HepG2 (cell line): ENCODE data around the gene ANXA6. TPM values are rescaled to one million over a fixed set of nuclear protein-coding genes. Genes with fewer than 3 reads are reported as not detected.

ENCODE experiments used
- FOXC1 ChIP-seq: sonication (generic); formaldehyde crosslinking; IDR thresholded peaks from 2 replicates; pipeline ENCODE4 v1.8.0; 2022; ENCODE audit warnings: mild to moderate bottlenecking, missing genetic modification reagents, borderline replicate concordance
- HDAC2 ChIP-seq: sonication (generic); formaldehyde crosslinking; IDR thresholded peaks from 2 replicates; pipeline ENCODE4 v1.4.0; 2020; ENCODE audit warnings: missing genetic modification reagents
- MXD4 ChIP-seq: IDR thresholded peaks from 2 replicates; pipeline ENCODE4 v1.6.1; 2016; ENCODE audit warnings: mild to moderate bottlenecking, missing biosample characterization, missing genetic modification reagents
- REPIN1 ChIP-seq: sonication (generic); formaldehyde crosslinking; IDR thresholded peaks from 2 replicates; pipeline ENCODE4 v1.8.0; 2022; ENCODE audit warnings: missing genetic modification reagents, low read depth, mild to moderate bottlenecking, borderline replicate concordance
- SAFB2 ChIP-seq: sonication (generic); formaldehyde crosslinking; IDR thresholded peaks from 2 replicates; pipeline ENCODE4 v1.5.1; 2020; ENCODE audit warnings: missing genetic modification reagents, low read depth, mild to moderate bottlenecking, borderline replicate concordance
- SIX4 ChIP-seq: sonication (generic); formaldehyde crosslinking; IDR thresholded peaks from 2 replicates; pipeline ENCODE4 v1.4.0; 2020; ENCODE audit warnings: missing genetic modification reagents
- SRSF4 ChIP-seq: fragments of 200-400 bp; formaldehyde crosslinking; IDR thresholded peaks from one replicate; pipeline ENCODE4 v1.6.1; 2018; ENCODE audit warnings: mild to moderate bottlenecking, low read depth, low read length, moderate library complexity; ENCODE audit not compliant: poor library complexity, severe bottlenecking
- SRY ChIP-seq: sonication (generic); formaldehyde crosslinking; IDR thresholded peaks from 2 replicates; pipeline ENCODE4 v1.8.0; 2022; ENCODE audit warnings: mild to moderate bottlenecking, missing genetic modification reagents
- STAG1 ChIP-seq: sonication (generic); formaldehyde crosslinking; IDR thresholded peaks from 2 replicates; pipeline ENCODE4 v1.4.0; 2020; ENCODE audit warnings: missing genetic modification reagents
- ZMAT3 ChIP-seq: sonication (generic); formaldehyde crosslinking; conservative IDR thresholded peaks from 2 replicates; pipeline ENCODE4 v1.7.0; 2021; ENCODE audit warnings: missing genetic modification reagents
- ZNF547 ChIP-seq: sonication (generic); formaldehyde crosslinking; IDR thresholded peaks from 2 replicates; pipeline ENCODE4 v1.5.1; 2020; ENCODE audit warnings: mild to moderate bottlenecking, missing genetic modification reagents
- ZNF556 ChIP-seq: sonication (generic); formaldehyde crosslinking; IDR thresholded peaks from 2 replicates; pipeline ENCODE4 v1.4.0; 2020; ENCODE audit warnings: mild to moderate bottlenecking, missing genetic modification reagents, borderline replicate concordance
- ZNF557 ChIP-seq: sonication (generic); formaldehyde crosslinking; IDR thresholded peaks from 2 replicates; pipeline ENCODE4 v1.4.0; 2020; ENCODE audit warnings: missing genetic modification reagents
- ZNF598 ChIP-seq: sonication (generic); formaldehyde crosslinking; IDR thresholded peaks from 2 replicates; pipeline ENCODE4 v1.5.1; 2020; ENCODE audit warnings: mild to moderate bottlenecking, missing genetic modification reagents, borderline replicate concordance
- polyA plus RNA-seq, 8 experiments: library from polyadenylated mRNA; depleted of rRNA in 3 of 8; stranded (reverse) in 7 of 8; unstranded in 1 of 8; fragments of >200 nt; fragmentation: Illumina TruSeq in 4 of 8; extraction: Trizol in 4 of 8; gene quantifications; 2 replicates each; pipeline versions ENCODE4 v1.2.1 to v1.2.3, GENCODE V29; 2011 to 2016; ENCODE audit warnings: low read depth in 4 of 8, missing spikeins in 1 of 8, mixed read lengths in 1 of 8; ENCODE audit not compliant: insufficient read depth in 1 of 8
- total RNA-seq, 5 experiments: library from RNA; depleted of rRNA; stranded (reverse); fragments of >200 nt; fragmentation: Illumina TruSeq; extraction: Trizol; gene quantifications; 2 replicates each; pipeline ENCODE4 v1.2.3, GENCODE V29; 2016; ENCODE audit warnings: low read depth in 1 of 5
- TF ChIP-seq, protein P1 (sequence below): sonication (generic); formaldehyde crosslinking; IDR thresholded peaks from 2 replicates; pipeline ENCODE4 v1.4.0; 2020; ENCODE audit warnings: missing genetic modification reagents
- TF ChIP-seq, protein P2 (sequence below): sonication (generic); formaldehyde crosslinking; IDR thresholded peaks from 2 replicates; pipeline ENCODE4 v1.4.0; 2020; ENCODE audit warnings: missing genetic modification reagents, borderline replicate concordance
- TF ChIP-seq, protein P3 (sequence below): sonication (generic); formaldehyde crosslinking; IDR thresholded peaks from 2 replicates; pipeline ENCODE4 v1.8.0; 2023; ENCODE audit warnings: mild to moderate bottlenecking, missing genetic modification reagents
- TF ChIP-seq, protein P4 (sequence below): sonication (generic); formaldehyde crosslinking; IDR thresholded peaks from 2 replicates; pipeline ENCODE4 v1.4.0; 2020; ENCODE audit warnings: missing genetic modification reagents
- TF ChIP-seq, protein P5 (sequence below): sonication (generic); formaldehyde crosslinking; IDR thresholded peaks from 2 replicates; pipeline ENCODE4 v1.4.0; 2020; ENCODE audit warnings: mild to moderate bottlenecking, missing genetic modification reagents

ANXA6 gene
- total and polyA plus RNA-seq, 2 of the 13 experiments (the other 11 are each of a cell fraction or from before 2014, with no cell fraction given), result 103 to 125 TPM

DNA sequence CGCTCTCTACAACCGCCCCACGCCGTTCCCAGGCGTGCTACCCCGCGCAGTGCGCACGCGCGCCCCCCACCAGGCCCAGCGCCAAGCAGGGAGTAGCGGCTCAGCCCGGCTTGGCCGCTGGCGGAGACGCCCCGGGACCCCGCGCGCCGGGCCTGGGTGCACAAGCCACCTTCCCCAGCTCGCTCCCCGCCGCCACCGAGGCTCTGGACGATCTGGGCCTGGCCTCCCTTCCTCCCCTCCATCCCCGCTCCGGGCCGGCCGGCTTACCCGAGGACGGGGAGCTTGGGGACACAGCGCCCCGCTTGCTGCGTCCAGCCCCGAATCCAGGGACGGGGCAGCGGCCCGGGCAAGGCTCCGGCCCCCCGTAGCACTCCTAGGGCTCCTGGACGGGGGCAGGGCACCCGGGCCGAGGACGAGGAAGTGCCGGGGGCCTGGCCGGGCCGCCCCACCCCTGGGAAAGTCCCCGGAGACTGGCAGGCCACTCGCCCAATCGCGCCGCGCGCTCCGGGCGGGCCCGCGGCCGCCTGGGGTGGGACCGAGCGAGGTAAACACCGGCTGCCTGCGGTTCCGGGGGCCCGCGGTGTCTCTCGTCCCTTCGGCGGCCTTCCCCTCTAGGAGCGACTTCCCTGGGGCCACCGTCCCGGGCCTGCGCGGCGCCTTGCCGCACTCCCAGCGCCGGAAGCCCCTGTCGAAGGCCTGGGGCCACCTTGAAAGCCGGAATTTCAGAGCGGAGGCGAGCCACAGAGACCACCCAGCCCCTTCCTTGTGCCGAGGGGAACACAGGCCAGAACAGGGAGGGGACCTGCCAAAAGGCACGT, 76.8 kb downstream of the ANXA6 start, which contains the start of gene TNIP1 (continued):
- TF ChIP-seq, protein P1, sequence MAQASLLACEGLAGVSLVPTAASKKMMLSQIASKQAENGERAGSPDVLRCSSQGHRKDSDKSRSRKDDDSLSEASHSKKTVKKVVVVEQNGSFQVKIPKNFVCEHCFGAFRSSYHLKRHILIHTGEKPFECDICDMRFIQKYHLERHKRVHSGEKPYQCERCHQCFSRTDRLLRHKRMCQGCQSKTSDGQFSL (CRISPR knock-in tag), result 0 out of 2 replicates have a peak, but pooled peaks have one; percentile 46
- TF ChIP-seq, protein P2, sequence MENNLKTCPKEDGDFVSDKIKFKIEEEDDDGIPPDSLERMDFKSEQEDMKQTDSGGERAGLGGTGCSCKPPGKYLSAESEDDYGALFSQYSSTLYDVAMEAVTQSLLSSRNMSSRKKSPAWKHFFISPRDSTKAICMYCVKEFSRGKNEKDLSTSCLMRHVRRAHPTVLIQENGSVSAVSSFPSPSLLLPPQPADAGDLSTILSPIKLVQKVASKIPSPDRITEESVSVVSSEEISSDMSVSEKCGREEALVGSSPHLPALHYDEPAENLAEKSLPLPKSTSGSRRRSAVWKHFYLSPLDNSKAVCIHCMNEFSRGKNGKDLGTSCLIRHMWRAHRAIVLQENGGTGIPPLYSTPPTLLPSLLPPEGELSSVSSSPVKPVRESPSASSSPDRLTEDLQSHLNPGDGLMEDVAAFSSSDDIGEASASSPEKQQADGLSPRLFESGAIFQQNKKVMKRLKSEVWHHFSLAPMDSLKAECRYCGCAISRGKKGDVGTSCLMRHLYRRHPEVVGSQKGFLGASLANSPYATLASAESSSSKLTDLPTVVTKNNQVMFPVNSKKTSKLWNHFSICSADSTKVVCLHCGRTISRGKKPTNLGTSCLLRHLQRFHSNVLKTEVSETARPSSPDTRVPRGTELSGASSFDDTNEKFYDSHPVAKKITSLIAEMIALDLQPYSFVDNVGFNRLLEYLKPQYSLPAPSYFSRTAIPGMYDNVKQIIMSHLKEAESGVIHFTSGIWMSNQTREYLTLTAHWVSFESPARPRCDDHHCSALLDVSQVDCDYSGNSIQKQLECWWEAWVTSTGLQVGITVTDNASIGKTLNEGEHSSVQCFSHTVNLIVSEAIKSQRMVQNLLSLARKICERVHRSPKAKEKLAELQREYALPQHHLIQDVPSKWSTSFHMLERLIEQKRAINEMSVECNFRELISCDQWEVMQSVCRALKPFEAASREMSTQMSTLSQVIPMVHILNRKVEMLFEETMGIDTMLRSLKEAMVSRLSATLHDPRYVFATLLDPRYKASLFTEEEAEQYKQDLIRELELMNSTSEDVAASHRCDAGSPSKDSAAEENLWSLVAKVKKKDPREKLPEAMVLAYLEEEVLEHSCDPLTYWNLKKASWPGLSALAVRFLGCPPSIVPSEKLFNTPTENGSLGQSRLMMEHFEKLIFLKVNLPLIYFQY (CRISPR knock-in tag), result peak; percentile 58; the same call in 1 of the 2 replicates
- TF ChIP-seq SRY (peak; percentile 55), ZNF557 (CRISPR knock-in tag) (peak; percentile 9; the same call in 1 of the 2 replicates), SRSF4 (peak; percentile 37), HDAC2 (CRISPR knock-in tag) (peak; percentile 48), SAFB2 (CRISPR knock-in tag) (no peak), REPIN1 (CRISPR knock-in tag) (no peak; the same call in 1 of the 2 replicates), ZNF547 (peak; percentile 94), ZNF598 (CRISPR knock-in tag) (peak; percentile 60; the same call in 1 of the 2 replicates), ZMAT3 (CRISPR knock-in tag) (peak; percentile 73; the same call in 1 of the 2 replicates), SIX4 (no peak), MXD4 (peak; percentile 59), FOXC1 (peak; percentile 73; the same call in 1 of the 2 replicates), STAG1 (0 out of 2 replicates have a peak, but pooled peaks have one; percentile 5), ZNF556 (peak; percentile 89)
- TF ChIP-seq, protein P3, sequence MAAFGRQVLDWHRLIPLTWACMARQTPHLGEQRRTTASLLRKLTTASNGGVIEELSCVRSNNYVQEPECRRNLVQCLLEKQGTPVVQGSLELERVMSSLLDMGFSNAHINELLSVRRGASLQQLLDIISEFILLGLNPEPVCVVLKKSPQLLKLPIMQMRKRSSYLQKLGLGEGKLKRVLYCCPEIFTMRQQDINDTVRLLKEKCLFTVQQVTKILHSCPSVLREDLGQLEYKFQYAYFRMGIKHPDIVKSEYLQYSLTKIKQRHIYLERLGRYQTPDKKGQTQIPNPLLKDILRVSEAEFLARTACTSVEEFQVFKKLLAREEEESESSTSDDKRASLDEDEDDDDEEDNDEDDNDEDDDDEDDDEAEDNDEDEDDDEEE (CRISPR knock-in tag), result peak; percentile 67; the same call in 1 of the 2 replicates
- TF ChIP-seq, protein P4, sequence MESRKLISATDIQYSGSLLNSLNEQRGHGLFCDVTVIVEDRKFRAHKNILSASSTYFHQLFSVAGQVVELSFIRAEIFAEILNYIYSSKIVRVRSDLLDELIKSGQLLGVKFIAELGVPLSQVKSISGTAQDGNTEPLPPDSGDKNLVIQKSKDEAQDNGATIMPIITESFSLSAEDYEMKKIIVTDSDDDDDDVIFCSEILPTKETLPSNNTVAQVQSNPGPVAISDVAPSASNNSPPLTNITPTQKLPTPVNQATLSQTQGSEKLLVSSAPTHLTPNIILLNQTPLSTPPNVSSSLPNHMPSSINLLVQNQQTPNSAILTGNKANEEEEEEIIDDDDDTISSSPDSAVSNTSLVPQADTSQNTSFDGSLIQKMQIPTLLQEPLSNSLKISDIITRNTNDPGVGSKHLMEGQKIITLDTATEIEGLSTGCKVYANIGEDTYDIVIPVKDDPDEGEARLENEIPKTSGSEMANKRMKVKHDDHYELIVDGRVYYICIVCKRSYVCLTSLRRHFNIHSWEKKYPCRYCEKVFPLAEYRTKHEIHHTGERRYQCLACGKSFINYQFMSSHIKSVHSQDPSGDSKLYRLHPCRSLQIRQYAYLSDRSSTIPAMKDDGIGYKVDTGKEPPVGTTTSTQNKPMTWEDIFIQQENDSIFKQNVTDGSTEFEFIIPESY (CRISPR knock-in tag), result no peak
- TF ChIP-seq, protein P5, sequence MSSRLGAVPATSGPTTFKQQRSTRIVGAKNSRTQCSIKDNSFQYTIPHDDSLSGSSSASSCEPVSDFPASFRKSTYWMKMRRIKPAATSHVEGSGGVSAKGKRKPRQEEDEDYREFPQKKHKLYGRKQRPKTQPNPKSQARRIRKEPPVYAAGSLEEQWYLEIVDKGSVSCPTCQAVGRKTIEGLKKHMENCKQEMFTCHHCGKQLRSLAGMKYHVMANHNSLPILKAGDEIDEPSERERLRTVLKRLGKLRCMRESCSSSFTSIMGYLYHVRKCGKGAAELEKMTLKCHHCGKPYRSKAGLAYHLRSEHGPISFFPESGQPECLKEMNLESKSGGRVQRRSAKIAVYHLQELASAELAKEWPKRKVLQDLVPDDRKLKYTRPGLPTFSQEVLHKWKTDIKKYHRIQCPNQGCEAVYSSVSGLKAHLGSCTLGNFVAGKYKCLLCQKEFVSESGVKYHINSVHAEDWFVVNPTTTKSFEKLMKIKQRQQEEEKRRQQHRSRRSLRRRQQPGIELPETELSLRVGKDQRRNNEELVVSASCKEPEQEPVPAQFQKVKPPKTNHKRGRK (CRISPR knock-in tag), result 0 out of 2 replicates have a peak, but pooled peaks have one; percentile 26
